Mucosa of stomach (tissue), 1 donor: Measurements from ENCODE around the gene IL6ST.
"Not testable (repeated sequence)": the region's sequence is repeated elsewhere in the genome, so short reads cannot be mapped to it uniquely, and the experiment has no call there.

Experiments used
- H3K27me3 ChIP-seq: one replicate; pipeline ENCODE4 v1.7.0; 2013; ENCODE audit warnings: mild to moderate bottlenecking, low read length; ENCODE audit not compliant: control insufficient read depth, insufficient read depth
- H3K36me3 ChIP-seq: one replicate; pipeline ENCODE4 v1.7.0; 2013; ENCODE audit warnings: low read length; ENCODE audit not compliant: control insufficient read depth, insufficient read depth
- H3K4me1 ChIP-seq: one replicate; pipeline ENCODE4 v1.7.0; 2013; ENCODE audit warnings: mild to moderate bottlenecking, low read length; ENCODE audit not compliant: control insufficient read depth, insufficient read depth
- H3K4me3 ChIP-seq: one replicate; pipeline ENCODE4 v1.7.0; 2013; ENCODE audit warnings: low read length
- H3K9ac ChIP-seq: one replicate; pipeline ENCODE4 v1.7.0; 2013; ENCODE audit warnings: mild to moderate bottlenecking, low read length, moderate library complexity
- H3K9me3 ChIP-seq: one replicate; pipeline ENCODE4 v1.7.0; 2013; ENCODE audit warnings: mild to moderate bottlenecking, low read length, moderate library complexity; ENCODE audit not compliant: control insufficient read depth
- donor health status: Pancreatic carcinoma.

IL6ST gene

DNA sequence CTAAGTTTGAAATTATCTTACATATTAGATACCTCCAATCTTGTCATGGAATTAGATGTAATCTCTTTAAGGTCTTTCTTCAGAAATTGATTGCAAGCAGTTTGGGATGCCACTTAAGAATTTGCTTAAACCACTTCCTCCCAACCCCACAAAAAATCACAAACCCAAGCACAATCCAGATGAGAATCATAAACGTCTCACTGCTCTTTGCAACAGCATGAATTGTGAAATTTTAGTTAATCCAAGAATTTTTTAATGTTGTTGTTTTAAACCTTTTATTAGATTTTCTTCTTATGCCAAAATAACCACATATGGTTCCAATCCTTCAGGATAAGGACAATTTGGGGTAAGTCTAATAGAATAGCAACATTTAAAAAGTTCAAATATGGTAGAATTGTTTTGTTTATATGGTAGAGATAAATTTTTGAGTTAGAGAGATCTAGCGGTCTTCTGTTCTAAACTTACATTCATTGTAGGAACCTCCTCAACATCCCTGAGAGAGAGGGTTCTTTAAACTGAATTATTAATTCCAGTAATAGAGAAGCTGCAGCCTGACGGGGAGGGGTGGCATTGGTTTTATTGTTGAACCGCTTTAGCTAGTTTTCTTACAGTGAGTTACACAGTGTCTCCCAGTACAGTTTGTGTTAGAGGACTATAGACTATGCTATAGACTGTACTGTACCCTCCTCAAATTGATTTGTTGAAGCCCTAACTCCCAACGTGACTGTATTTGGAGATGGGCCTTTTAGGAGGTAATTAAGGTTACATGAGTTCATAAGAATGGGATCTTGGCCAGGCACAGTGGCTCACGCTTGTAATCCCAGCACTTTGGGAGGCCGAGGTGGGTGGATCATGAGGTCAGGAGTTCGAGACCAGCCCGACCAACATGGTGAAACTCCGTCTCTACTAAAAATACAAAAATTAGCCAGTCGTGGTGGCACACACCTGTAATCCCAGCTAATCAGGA lies 24.8 kb upstream of the IL6ST start:
- Histone ChIP-seq H3K9me3 (no peaks in the 10 kb centered on the region), H3K27me3 (no peaks in the 10 kb centered on the region), H3K9ac (no peak overlapping the region), H3K4me1 (peaks cover 12% of the 10 kb centered on the region), H3K4me3 (no peak overlapping the region), H3K36me3 (no peaks in the 10 kb centered on the region)

- Histone ChIP-seq H3K4me1 (peaks cover 8% of the 10 kb centered on the region), H3K36me3 (no peaks in the 10 kb centered on the region), H3K9me3 (no peaks in the 10 kb centered on the region), H3K9ac (no peak overlapping the region), H3K27me3 (no peaks in the 10 kb centered on the region), H3K4me3 (no peak overlapping the region)
Observed at GRCh38 chr5:56018832-56019231, 24.1 kb upstream of the IL6ST start.

DNA sequence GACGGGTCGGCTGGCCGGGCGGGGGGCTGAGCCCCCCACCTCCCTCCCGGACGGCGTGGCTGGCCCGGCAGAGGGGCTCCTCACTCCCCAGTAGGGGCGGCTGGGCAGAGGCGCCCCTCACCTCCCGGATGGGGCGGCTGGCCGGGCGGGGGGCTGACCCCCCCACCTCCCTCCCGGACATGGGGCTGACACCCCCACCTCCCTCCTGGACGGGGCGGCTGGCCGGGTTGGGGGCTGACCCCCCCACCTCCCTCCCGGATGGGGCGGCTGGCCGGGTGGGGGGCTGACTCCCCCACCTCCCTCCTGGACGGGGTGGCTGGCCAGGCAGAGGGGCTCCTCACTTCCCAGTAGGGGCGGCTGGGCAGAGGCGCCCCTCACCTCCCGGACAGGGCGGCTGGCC lies 19.9 kb upstream of the IL6ST start:
- H3K27me3 ChIP-seq, H3K36me3 ChIP-seq, H3K9ac ChIP-seq, H3K4me3 ChIP-seq, H3K9me3 ChIP-seq: not testable (repeated sequence)
- H3K4me1 ChIP-seq = peaks cover 21% of the 10 kb centered on the region

GRCh38 chr5:56013939-56014338 lies 19.2 kb upstream of the IL6ST start:
- H3K36me3 ChIP-seq, H3K27me3 ChIP-seq, H3K4me3 ChIP-seq, H3K9ac ChIP-seq, H3K9me3 ChIP-seq: not testable (repeated sequence)
- H3K4me1 ChIP-seq = peaks cover 21% of the 10 kb centered on the region

DNA sequence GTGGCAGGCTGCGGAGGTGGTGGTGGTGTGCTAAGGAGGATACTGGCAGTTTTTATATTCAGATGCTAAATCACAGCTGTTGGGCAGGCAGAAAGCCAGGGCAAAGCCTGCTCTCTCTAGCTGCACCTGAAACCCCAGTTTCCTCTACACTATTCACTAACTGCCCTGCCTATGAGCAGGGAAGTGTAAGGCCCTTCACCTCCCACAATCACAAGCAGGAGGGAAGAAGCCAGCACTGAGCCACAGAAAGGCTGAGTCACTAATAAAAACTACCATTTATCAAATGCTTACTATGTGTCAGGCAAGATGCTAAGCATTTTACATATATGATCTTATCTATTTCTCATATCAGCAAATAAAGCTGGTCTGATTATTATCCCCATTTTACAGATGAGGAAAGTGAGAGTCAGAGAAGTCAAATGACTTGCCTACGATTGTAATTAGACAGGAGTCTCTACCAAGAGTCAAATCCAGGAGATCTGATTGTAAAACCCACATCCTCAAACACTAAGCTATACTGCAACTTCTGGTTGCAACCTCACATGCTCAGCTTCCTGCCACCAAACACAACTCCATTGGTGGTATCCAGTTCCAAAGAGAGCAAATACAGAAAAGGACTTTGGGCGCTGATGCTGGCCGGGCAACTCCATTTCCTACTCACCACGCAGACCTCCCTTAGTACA lies 17.7 kb upstream of the IL6ST start:
- H3K4me1 ChIP-seq = peaks cover 21% of the 10 kb centered on the region
- H3K4me3 ChIP-seq = no peak overlapping the region
- no peaks in the 10 kb centered on the region for H3K27me3 ChIP-seq
- no peaks in the 10 kb centered on the region for H3K9me3 ChIP-seq
- no peaks in the 10 kb centered on the region for H3K36me3 ChIP-seq
- H3K9ac ChIP-seq = no peak overlapping the region

DNA sequence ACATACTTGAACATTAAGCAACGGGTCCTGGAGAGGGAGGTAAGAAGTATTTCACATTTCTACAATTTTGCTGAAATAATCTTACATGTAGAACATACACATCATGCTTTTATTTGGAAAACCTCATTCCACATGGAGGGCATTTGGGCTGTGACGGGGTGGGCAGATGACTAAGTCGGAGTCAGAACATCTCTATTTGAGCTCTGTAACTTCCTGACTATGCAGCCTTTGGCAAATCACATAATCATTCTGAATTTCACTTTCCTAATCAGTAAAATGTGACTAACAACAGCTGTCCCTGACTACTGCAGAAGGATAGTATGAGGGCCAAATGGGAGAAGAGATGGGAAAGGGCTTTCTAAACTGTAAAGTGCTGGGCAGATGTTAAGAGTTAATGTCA lies 17.1 kb upstream of the IL6ST start:
- Histone ChIP-seq H3K36me3 (no peaks in the 10 kb centered on the region), H3K4me3 (no peak overlapping the region), H3K9ac (no peak overlapping the region), H3K4me1 (peaks cover 21% of the 10 kb centered on the region), H3K9me3 (no peaks in the 10 kb centered on the region), H3K27me3 (no peaks in the 10 kb centered on the region)

- H3K4me1 ChIP-seq = peaks cover 21% of the 10 kb centered on the region
- H3K4me3 ChIP-seq = no peak overlapping the region
- no peak overlapping the region for H3K9ac ChIP-seq
- no peaks in the 10 kb centered on the region for H3K9me3 ChIP-seq
- no peaks in the 10 kb centered on the region for H3K27me3 ChIP-seq
- no peaks in the 10 kb centered on the region for H3K36me3 ChIP-seq
Observed at GRCh38 chr5:56010431-56010830, 15.7 kb upstream of the IL6ST start.

GRCh38 chr5:56006600-56006999 lies 11.8 kb upstream of the IL6ST start:
- H3K27me3 ChIP-seq = no peaks in the 10 kb centered on the region
- H3K4me1 ChIP-seq = peaks cover 14% of the 10 kb centered on the region
- no peak overlapping the region for H3K4me3 ChIP-seq
- no peaks in the 10 kb centered on the region for H3K9me3 ChIP-seq
- H3K9ac ChIP-seq = no peak overlapping the region
- H3K36me3 ChIP-seq = no peaks in the 10 kb centered on the region

- Histone ChIP-seq H3K27me3 (no peaks in the 10 kb centered on the region), H3K4me1 (peaks cover 13% of the 10 kb centered on the region), H3K9me3 (no peaks in the 10 kb centered on the region), H3K36me3 (no peaks in the 10 kb centered on the region), H3K9ac (no peak overlapping the region), H3K4me3 (no peak overlapping the region)
Observed at GRCh38 chr5:56006094-56006493, 11.3 kb upstream of the IL6ST start.

DNA sequence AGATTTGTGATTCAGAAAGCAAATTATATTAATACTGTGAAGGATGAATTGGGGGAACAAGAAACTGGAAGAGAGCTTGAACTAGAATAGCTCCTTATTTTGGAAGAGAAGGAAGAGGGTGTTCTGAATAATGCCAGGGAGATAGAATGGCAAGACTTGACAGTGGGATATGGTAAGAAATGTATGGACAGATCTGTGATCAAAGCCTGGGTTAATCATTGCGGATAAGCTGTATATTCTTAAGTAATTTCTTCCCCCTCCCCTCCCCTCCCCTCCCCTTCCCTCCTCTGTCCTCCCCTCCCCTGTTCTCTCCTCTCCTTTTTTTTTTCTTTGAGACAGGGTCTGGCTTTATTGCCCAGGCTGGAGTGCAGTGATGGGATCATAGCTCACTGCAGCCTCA lies 10.1 kb upstream of the IL6ST start:
- Histone ChIP-seq H3K36me3 (no peaks in the 10 kb centered on the region), H3K9me3 (no peaks in the 10 kb centered on the region), H3K9ac (no peak overlapping the region), H3K4me3 (no peak overlapping the region), H3K27me3 (no peaks in the 10 kb centered on the region), H3K4me1 (peaks cover 13% of the 10 kb centered on the region)

- Histone ChIP-seq H3K9me3 (no peaks in the 10 kb centered on the region), H3K4me3 (no peak overlapping the region), H3K4me1 (peaks cover 13% of the 10 kb centered on the region)
Observed at GRCh38 chr5:56003679-56004078, 8.9 kb upstream of the IL6ST start.

DNA sequence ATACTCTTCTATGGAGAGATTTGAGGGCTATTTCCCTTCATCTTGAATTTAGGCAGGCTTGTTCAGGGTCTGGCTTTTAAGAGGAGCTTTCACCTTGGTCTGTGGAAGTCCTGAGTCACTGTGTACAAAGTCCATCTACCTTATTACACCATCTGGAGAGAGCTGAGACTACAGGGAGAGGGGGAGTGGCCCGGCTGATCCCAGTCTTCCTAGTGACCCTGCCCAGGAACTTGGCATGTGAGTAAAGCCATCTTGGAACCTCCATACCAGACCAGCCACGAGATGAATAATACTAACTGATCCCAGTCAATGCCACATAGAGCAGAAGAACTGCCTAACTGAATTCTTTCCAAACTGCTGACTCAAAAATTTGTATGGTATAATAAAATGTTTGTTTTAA lies 8.4 kb upstream of the IL6ST start:
- no peaks in the 10 kb centered on the region for H3K9me3 ChIP-seq
- no peaks in the 10 kb centered on the region for H3K36me3 ChIP-seq
- peaks cover 13% of the 10 kb centered on the region for H3K4me1 ChIP-seq
- H3K27me3 ChIP-seq = no peaks in the 10 kb centered on the region
- H3K4me3 ChIP-seq = no peak overlapping the region
- H3K9ac ChIP-seq = no peak overlapping the region

More at GRCh38 chr5:56003679-56004078, 8.9 kb upstream of the IL6ST start:
- H3K36me3 ChIP-seq = no peaks in the 10 kb centered on the region
- no peak overlapping the region for H3K9ac ChIP-seq
- no peaks in the 10 kb centered on the region for H3K27me3 ChIP-seq
